Activated CD4-positive, alpha-beta T cell treated with anti-CD3 and anti-CD28 coated beads, Interleukin-2, amount 50 U/mL, for 1 hour (primary cell): ENCODE measurements around the gene CPSF7.
"Not testable (repeated sequence)": the region's sequence is repeated elsewhere in the genome, so short reads cannot be mapped to it uniquely, and the experiment has no call there.

ENCODE experiments used
- DNase-seq: peaks from one replicate; pipeline ENCODE4 v3.0.0-alpha.2; 2020

CPSF7 gene

GRCh38 chr11:61439615-61440014 lies 9.8 kb upstream of the CPSF7 start:
- no peak for DNase-seq

GRCh38 chr11:61437496-61437895 lies 7.7 kb upstream of the CPSF7 start:
- DNase-seq, result no peak

- DNase-seq, result not testable (repeated sequence)
These were observed 1.1 kb upstream of the CPSF7 start for GRCh38 chr11:61430839-61431238.

GRCh38 chr11:61429346-61429690 lies 457 bp downstream of the CPSF7 start:
- peak; percentile 66 for DNase-seq

GRCh38 chr11:61425367-61426131 lies 4.2 kb downstream of the CPSF7 start:
- DNase-seq, result no peak

- no peak for DNase-seq
These were observed 7.5 kb downstream of the CPSF7 start for GRCh38 chr11:61422226-61422625.

- no peak for DNase-seq
These were observed 11.6 kb downstream of the CPSF7 start for GRCh38 chr11:61418136-61418535.

GRCh38 chr11:61417670-61418069 lies 12.1 kb downstream of the CPSF7 start:
- DNase-seq, result no peak

GRCh38 chr11:61416941-61417340 lies 12.8 kb downstream of the CPSF7 start:
- DNase-seq, result no peak

GRCh38 chr11:61415381-61415780 lies 14.4 kb downstream of the CPSF7 start:
- no peak for DNase-seq

GRCh38 chr11:61414547-61414946 lies 15.2 kb downstream of the CPSF7 start:
- DNase-seq, result no peak

- DNase-seq, result no peak
These were observed 16.3 kb downstream of the CPSF7 start for GRCh38 chr11:61413496-61413895.

- no peak for DNase-seq
These were observed 18.2 kb downstream of the CPSF7 start for GRCh38 chr11:61411589-61411988.

GRCh38 chr11:61406991-61407728 lies 22.6 kb downstream of the CPSF7 start:
- DNase-seq, result no peak

GRCh38 chr11:61406067-61406466 lies 23.7 kb downstream of the CPSF7 start:
- DNase-seq, result no peak

GRCh38 chr11:61404641-61405040 lies 25.1 kb downstream of the CPSF7 start:
- DNase-seq, result no peak

- no peak for DNase-seq
These were observed 25.7 kb downstream of the CPSF7 start for GRCh38 chr11:61404103-61404502.

- DNase-seq, result no peak
These were observed 26.1 kb downstream of the CPSF7 start for GRCh38 chr11:61403658-61404057.

GRCh38 chr11:61401573-61401972 lies 28.2 kb downstream of the CPSF7 start:
- DNase-seq, result no peak

GRCh38 chr11:61401173-61401572 lies 28.6 kb downstream of the CPSF7 start:
- no peak for DNase-seq

- peak; percentile 6 for DNase-seq
These were observed 36.7 kb downstream of the CPSF7 start for GRCh38 chr11:61392981-61393595.

GRCh38 chr11:61390161-61390560 lies 39.6 kb downstream of the CPSF7 start:
- no peak for DNase-seq

- no peak for DNase-seq
These were observed 45.2 kb downstream of the CPSF7 start for GRCh38 chr11:61384271-61385242.
